ENCODE data around the gene TARBP2.

The TARBP2 gene

GRCh38 chr12:53500776-53501614 lies at the start of gene TARBP2:
TSS of gene TARBP2 (plus strand) at chr12:53501283. CDS start at chr12:53501409, 126 bp downstream.
- DNase-seq (ENCODE audit: low spot score) = peak; percentile 100

GRCh38 chr12:53451661-53452158 lies 49.4 kb upstream of the TARBP2 start, which contains the start of gene PCBP2:
TSS of gene PCBP2 (plus strand) at chr12:53452102. CDS start at chr12:53454801, 2,699 bp downstream.
- DNase-seq (ENCODE audit: low spot score) = peak; percentile 100

- peak; percentile 81 for DNase-seq (ENCODE audit: low spot score)
Measured at GRCh38 chr12:53452159-53453077, 48.7 kb upstream of the TARBP2 start.

- no peak for DNase-seq (ENCODE audit: low spot score)
Measured at GRCh38 chr12:53453953-53454640, 47.0 kb upstream of the TARBP2 start.

- no peak for DNase-seq (ENCODE audit: low spot score)
Measured at GRCh38 chr12:53454707-53455106, 46.4 kb upstream of the TARBP2 start.

- DNase-seq (ENCODE audit: low spot score) = no peak
Measured at GRCh38 chr12:53456654-53457366, 44.3 kb upstream of the TARBP2 start.

- no peak for DNase-seq (ENCODE audit: low spot score)
Measured at GRCh38 chr12:53459097-53459496, 42.0 kb upstream of the TARBP2 start.

- DNase-seq (ENCODE audit: low spot score) = no peak
Measured at GRCh38 chr12:53461059-53461458, 40.0 kb upstream of the TARBP2 start.

GRCh38 chr12:53461591-53461990 lies 39.5 kb upstream of the TARBP2 start:
- no peak for DNase-seq (ENCODE audit: low spot score)

- no peak for DNase-seq (ENCODE audit: low spot score)
Measured at GRCh38 chr12:53462935-53463334, 38.1 kb upstream of the TARBP2 start.

- DNase-seq (ENCODE audit: low spot score) = no peak
Measured at GRCh38 chr12:53463802-53464560, 37.1 kb upstream of the TARBP2 start.

GRCh38 chr12:53464685-53465418 lies 36.2 kb upstream of the TARBP2 start:
- no peak for DNase-seq (ENCODE audit: low spot score)

GRCh38 chr12:53465679-53466078 lies 35.4 kb upstream of the TARBP2 start:
- no peak for DNase-seq (ENCODE audit: low spot score)

GRCh38 chr12:53466640-53467039 lies 34.4 kb upstream of the TARBP2 start:
- DNase-seq (ENCODE audit: low spot score) = no peak

- DNase-seq (ENCODE audit: low spot score) = no peak
Measured at GRCh38 chr12:53467082-53467481, 34.0 kb upstream of the TARBP2 start.

- no peak for DNase-seq (ENCODE audit: low spot score)
Measured at GRCh38 chr12:53467880-53468279, 33.2 kb upstream of the TARBP2 start.

GRCh38 chr12:53468282-53468681 lies 32.8 kb upstream of the TARBP2 start:
- DNase-seq (ENCODE audit: low spot score) = no peak

- no peak for DNase-seq (ENCODE audit: low spot score)
Measured at GRCh38 chr12:53472056-53472582, 29.0 kb upstream of the TARBP2 start.

GRCh38 chr12:53474077-53474476 lies 27.0 kb upstream of the TARBP2 start:
- no peak for DNase-seq (ENCODE audit: low spot score)

- no peak for DNase-seq (ENCODE audit: low spot score)
Measured at GRCh38 chr12:53474819-53475218, 26.3 kb upstream of the TARBP2 start.

Data from pons (tissue), 1 donor.